GM12872 (cell line): ENCODE results near the gene KIAA1614.

Experiments
- TF ChIP-seq, protein P1 (sequence below): IDR thresholded peaks from 3 replicates; pipeline ENCODE4 v1.5.1; 2011; ENCODE audit warnings: low read depth, mild to moderate bottlenecking, low read length, moderate library complexity; ENCODE audit not compliant: insufficient read depth

Gene KIAA1614

GRCh38 chr1:180948641-180949615, 36.2 kb downstream of the KIAA1614 start:
- TF ChIP-seq, protein P1, sequence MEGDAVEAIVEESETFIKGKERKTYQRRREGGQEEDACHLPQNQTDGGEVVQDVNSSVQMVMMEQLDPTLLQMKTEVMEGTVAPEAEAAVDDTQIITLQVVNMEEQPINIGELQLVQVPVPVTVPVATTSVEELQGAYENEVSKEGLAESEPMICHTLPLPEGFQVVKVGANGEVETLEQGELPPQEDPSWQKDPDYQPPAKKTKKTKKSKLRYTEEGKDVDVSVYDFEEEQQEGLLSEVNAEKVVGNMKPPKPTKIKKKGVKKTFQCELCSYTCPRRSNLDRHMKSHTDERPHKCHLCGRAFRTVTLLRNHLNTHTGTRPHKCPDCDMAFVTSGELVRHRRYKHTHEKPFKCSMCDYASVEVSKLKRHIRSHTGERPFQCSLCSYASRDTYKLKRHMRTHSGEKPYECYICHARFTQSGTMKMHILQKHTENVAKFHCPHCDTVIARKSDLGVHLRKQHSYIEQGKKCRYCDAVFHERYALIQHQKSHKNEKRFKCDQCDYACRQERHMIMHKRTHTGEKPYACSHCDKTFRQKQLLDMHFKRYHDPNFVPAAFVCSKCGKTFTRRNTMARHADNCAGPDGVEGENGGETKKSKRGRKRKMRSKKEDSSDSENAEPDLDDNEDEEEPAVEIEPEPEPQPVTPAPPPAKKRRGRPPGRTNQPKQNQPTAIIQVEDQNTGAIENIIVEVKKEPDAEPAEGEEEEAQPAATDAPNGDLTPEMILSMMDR = no peak

- TF ChIP-seq, protein P1 = no peak
Measured at GRCh38 chr1:180949616-180950000, 36.9 kb downstream of the KIAA1614 start.

DNA sequence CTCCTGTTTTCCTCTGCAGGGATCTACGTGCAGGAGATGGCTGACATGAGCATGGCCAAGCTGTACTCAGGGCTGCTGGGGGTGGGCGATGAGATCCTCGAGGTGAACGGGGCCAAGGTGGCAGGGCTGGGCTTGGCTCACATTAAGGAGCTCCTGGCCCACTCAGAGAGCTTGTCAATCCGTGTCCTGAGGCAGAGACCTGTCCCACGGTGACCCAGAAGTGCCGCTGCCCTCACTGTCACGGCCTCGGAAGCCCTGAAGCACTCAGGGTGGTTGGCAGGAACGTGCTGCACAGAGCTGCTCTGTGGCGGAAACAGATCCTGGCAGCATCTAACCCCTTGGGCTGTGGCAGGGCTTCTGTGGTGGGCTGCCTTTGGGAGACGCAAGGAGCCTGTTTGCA, 37.6 kb downstream of the KIAA1614 start:
- TF ChIP-seq, protein P1 = no peak

- TF ChIP-seq, protein P1 = no peak
Measured at GRCh38 chr1:180951186-180951745, 38.6 kb downstream of the KIAA1614 start.

DNA sequence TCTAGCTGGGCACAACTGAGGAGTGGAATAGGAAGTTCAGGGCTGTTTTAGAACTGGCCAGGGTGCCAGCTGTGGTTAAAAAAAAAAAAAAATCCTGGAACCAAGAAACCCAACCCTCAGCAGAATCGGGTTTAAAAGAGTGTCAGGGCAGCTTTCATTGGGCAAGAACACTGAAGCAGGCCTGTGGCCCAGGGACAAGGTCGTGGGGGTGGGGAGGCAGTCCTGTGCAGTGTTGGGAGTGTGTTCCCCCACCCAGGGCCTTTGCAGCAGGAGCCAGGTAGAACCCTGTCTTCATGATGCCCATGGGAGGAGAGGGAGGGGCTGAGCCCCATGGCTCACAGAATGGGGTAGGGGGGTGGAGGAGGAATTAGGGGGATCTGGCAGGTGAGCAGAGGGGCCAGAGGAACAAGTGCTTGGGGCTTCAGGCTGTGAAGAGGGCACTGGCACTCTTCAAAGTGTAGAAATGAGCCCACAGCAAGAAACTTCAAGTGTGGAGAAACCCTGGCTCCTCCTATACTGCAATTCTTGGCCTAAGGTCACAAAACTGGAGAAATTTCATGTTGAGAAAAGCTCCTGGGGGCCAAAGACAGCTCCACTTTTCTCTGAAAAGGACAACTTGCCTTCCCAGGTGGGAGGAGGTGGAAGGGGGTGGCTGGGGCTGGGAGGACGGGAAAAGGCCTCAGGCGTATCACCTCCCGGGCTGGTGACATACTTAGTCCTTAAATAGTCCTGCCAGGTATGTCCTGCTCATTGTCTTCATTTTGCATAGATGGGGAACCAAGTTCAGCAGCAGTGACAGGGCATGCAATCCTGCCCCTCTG, 39.3 kb downstream of the KIAA1614 start:
- TF ChIP-seq, protein P1 = no peak

- TF ChIP-seq, protein P1 = no peak
Measured at GRCh38 chr1:180952657-180953013, 39.9 kb downstream of the KIAA1614 start.

DNA sequence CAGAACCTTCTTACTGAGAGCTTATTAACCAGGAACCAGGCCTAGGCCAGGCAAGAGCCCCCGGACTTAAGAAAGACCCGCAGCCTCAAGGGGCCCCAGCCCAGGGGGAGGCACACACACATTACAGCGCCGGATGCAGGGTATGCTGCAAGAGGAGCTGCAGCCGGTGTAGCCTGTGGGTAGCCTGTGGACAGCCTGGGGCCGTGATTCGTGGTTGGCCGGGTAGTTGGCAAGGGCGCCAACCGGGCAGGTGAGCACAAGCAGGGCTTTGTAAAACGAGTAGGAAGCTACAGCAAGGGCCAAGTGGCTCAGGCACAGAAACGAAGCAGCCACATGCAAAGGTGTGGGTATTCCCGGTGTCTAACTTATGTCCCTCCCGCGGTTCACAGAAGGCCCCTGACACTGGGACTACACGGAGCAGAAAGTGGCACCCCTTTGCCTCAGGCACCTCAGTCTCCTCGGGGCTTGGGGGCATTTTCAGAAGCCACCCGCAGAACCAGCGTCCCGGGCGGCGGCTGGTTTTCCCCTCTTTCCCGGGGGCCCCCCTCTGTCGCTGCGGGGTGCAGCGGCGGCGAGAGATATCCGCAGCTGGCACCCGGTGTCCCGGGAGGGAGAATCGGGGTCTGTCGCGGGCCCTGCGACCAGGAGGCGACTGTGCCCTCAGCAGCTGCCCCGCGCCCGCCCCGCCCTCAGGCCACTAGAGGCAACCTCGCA, 40.8 kb downstream of the KIAA1614 start:
- TF ChIP-seq, protein P1 = no peak
